Thyroid gland (tissue), 4 donors: Measurements from ENCODE around the gene TMEM273. TPM values are rescaled to one million over a fixed set of nuclear protein-coding genes. Genes with fewer than 3 reads are reported as not detected.

ENCODE experiments used
- DNase-seq, 2 donors: peaks; one replicate each; pipeline ENCODE4 v3.0.0-alpha.2; 2019
- H3K27ac ChIP-seq, 3 donors: fragments of 200-600 bp; sonication (generic); 1 replicate in 2 of 3; 2 replicates in 1 of 3; pipeline ENCODE4 v1.5.1; 2016 to 2019; ENCODE audit warnings: mild to moderate bottlenecking in 1 of 3, moderate library complexity in 1 of 3
- H3K27me3 ChIP-seq: fragments of 200-600 bp; sonication (generic); one replicate; pipeline ENCODE4 v1.5.1; 2019
- H3K36me3 ChIP-seq, 2 donors: fragments of 200-600 bp; sonication (generic); one replicate each; pipeline ENCODE4 v1.5.1; 2016 to 2019
- H3K4me1 ChIP-seq, 2 donors: fragments of 200-600 bp; sonication (generic); one replicate each; pipeline ENCODE4 v1.5.1; 2017 to 2019
- H3K4me3 ChIP-seq, 3 donors: fragments of 200-600 bp; sonication (generic); replicated peaks in 1 of 3; 1 replicate in 2 of 3; 2 replicates in 1 of 3; pipeline ENCODE4 v1.5.1; 2016; ENCODE audit warnings: mild to moderate bottlenecking in 1 of 3
- H3K9me3 ChIP-seq: fragments of 200-600 bp; sonication (generic); one replicate; pipeline ENCODE4 v1.5.1; 2017
- CTCF ChIP-seq, 6 experiments: fragments of 200-600 bp in 3 of 6; fragments of 450-650 bp in 3 of 6; sonication (generic) in 3 of 6; IDR thresholded peaks; one replicate each; pipeline ENCODE4 v1.5.1; 2016 to 2019; ENCODE audit warnings: antibody characterized with exemption in 6 of 6, mild to moderate bottlenecking in 2 of 6, inconsistent platforms in 1 of 6, moderate library complexity in 1 of 6
- POLR2A ChIP-seq, 2 donors: fragments of 450-650 bp; IDR thresholded peaks; one replicate each; pipeline ENCODE4 v1.6.1; 2017; ENCODE audit warnings: antibody characterized with exemption in 2 of 2, mild to moderate bottlenecking in 2 of 2, moderate library complexity in 1 of 2
- WGBS, 2 donors: methylation state at CpG; one replicate each; pipeline ENCODE4 v1.1.5; 2017; 5-methylcytosine and 5-hydroxymethylcytosine counted together
- intact Hi-C: fragments of 100-400 bp; cut with DNase I; formaldehyde crosslinking; loops from one replicate; pipeline ENCODE4 v1.15.1; 2023
- total RNA-seq, 4 donors: library from RNA; depleted of rRNA; stranded (reverse); fragments of >200 nt; gene quantifications; one replicate each; pipeline ENCODE4 v1.2.3, GENCODE V29; 2016

Gene TMEM273
- total RNA-seq, 4 donors from 2014 or later, result 4.2 to 15.0 (median 13.2) TPM

- 89 to 94% methylated on average over 6 of the region's 6 CpGs for WGBS, 2 donors
- H3K27me3 ChIP-seq, result no peaks in the 10 kb centered on the region
- no peak overlapping the region for H3K4me3 ChIP-seq
- H3K36me3 ChIP-seq, result no peaks in the 10 kb centered on the region
- H3K9me3 ChIP-seq, result no peaks in the 10 kb centered on the region
- DNase-seq, result no peak
- TF ChIP-seq CTCF (IDR thresholded peaks at IDR 0.05) (no peak), POLR2A (IDR thresholded peaks at IDR 0.05) (no peak)
- H3K4me1 ChIP-seq, result no peaks in the 10 kb centered on the region
- intact Hi-C loops, result no loop called here
- no peak overlapping the region for H3K27ac ChIP-seq
These were observed 33.5 kb downstream of the TMEM273 start for GRCh38 chr10:49154641-49155040.

GRCh38 chr10:49153971-49154370 lies 34.2 kb downstream of the TMEM273 start:
- H3K4me1 ChIP-seq, result no peaks in the 10 kb centered on the region
- 90 to 95% methylated on average over 1 of the region's 1 CpG for WGBS, 2 donors
- no peaks in the 10 kb centered on the region for H3K36me3 ChIP-seq
- no peak for DNase-seq
- intact Hi-C loops, result no loop called here
- H3K9me3 ChIP-seq, result no peaks in the 10 kb centered on the region
- H3K4me3 ChIP-seq, result no peak overlapping the region
- H3K27me3 ChIP-seq, result no peaks in the 10 kb centered on the region
- TF ChIP-seq CTCF (IDR thresholded peaks at IDR 0.05), result no peak
- H3K27ac ChIP-seq, result no peak overlapping the region

- no peaks in the 10 kb centered on the region for H3K27me3 ChIP-seq
- DNase-seq, result no peak
- H3K36me3 ChIP-seq, result no peaks in the 10 kb centered on the region
- WGBS, 2 donors, result 69 to 80% methylated on average over 4 of the region's 4 CpGs
- H3K4me3 ChIP-seq, result no peak overlapping the region
- TF ChIP-seq POLR2A (IDR thresholded peaks at IDR 0.05), result no peak
- no peak for TF ChIP-seq CTCF (IDR thresholded peaks at IDR 0.05)
- no peaks in the 10 kb centered on the region for H3K9me3 ChIP-seq
- no peak overlapping the region for H3K27ac ChIP-seq
- H3K4me1 ChIP-seq, result no peaks in the 10 kb centered on the region
- intact Hi-C loops, result no loop called here
These were observed 35.1 kb downstream of the TMEM273 start for GRCh38 chr10:49153115-49153514.

GRCh38 chr10:49152663-49153062 lies 35.5 kb downstream of the TMEM273 start:
- 83% methylated on average over 4 of the region's 4 CpGs for WGBS, 2 donors
- Histone ChIP-seq H3K4me3 (no peak overlapping the region), H3K27ac (no peak overlapping the region), H3K27me3 (no peaks in the 10 kb centered on the region), H3K9me3 (no peaks in the 10 kb centered on the region), H3K36me3 (no peaks in the 10 kb centered on the region), H3K4me1 (no peaks in the 10 kb centered on the region)
- TF ChIP-seq POLR2A (IDR thresholded peaks at IDR 0.05), result no peak
- no peak for TF ChIP-seq CTCF (IDR thresholded peaks at IDR 0.05)
- intact Hi-C loops, result no loop called here
- DNase-seq, result no peak

- no peak for TF ChIP-seq POLR2A (IDR thresholded peaks at IDR 0.05)
- Histone ChIP-seq H3K27ac (no peak overlapping the region), H3K27me3 (no peaks in the 10 kb centered on the region), H3K4me1 (no peaks in the 10 kb centered on the region), H3K9me3 (no peaks in the 10 kb centered on the region), H3K36me3 (no peaks in the 10 kb centered on the region), H3K4me3 (no peak overlapping the region)
- 82 to 98% methylated on average over 4 of the region's 4 CpGs for WGBS, 2 donors
- intact Hi-C loops, result no loop called here
- no peak for DNase-seq
These were observed 36.2 kb downstream of the TMEM273 start for GRCh38 chr10:49152037-49152436.

- Histone ChIP-seq H3K4me3 (no peak overlapping the region), H3K4me1 (no peaks in the 10 kb centered on the region), H3K36me3 (no peaks in the 10 kb centered on the region), H3K27me3 (no peaks in the 10 kb centered on the region), H3K9me3 (no peaks in the 10 kb centered on the region), H3K27ac (no peak overlapping the region)
- WGBS, 2 donors, result 89 to 91% methylated on average over 1 of the region's 1 CpG
- intact Hi-C loops, result no loop called here
- no peak for DNase-seq
- TF ChIP-seq POLR2A (IDR thresholded peaks at IDR 0.05) (no peak), CTCF (IDR thresholded peaks at IDR 0.05) (no peak)
These were observed 36.7 kb downstream of the TMEM273 start for GRCh38 chr10:49151481-49151880.
